Calu3 (cell line): ENCODE results near the gene ARHGAP15. TPM values are rescaled to one million over a fixed set of nuclear protein-coding genes. Genes with fewer than 3 reads are reported as not detected.

Source experiments
- BruUV-seq: library from RNA; stranded (reverse); fragments of 400-500 nt; replicated peaks from 2 replicates; lab custom pipeline; 2021; lab: Mats Ljungman, UMichigan
- CTCF ChIA-PET: fragments of 300-600 bp; sonication (Branson Sonifier 250); formaldehyde crosslinking; loops from one replicate; lab custom pipeline; 2022; ENCODE audit warnings: antibody characterized with exemption; lab: Charles Lee
- DNase-seq: peaks from one replicate; pipeline ENCODE4 v3.0.0; 2022
- H3K27ac Mint-ChIP-seq: one replicate; pipeline ENCODE4 v1.8.0; 2022; ENCODE audit warnings: mixed read lengths; ENCODE audit not compliant: unreplicated experiment
- H3K27me3 Mint-ChIP-seq: one replicate; pipeline ENCODE4 v1.8.0; 2022; ENCODE audit warnings: mixed read lengths; ENCODE audit not compliant: unreplicated experiment
- H3K36me3 Mint-ChIP-seq: one replicate; pipeline ENCODE4 v1.8.0; 2022; ENCODE audit warnings: mild to moderate bottlenecking, moderate library complexity, mixed read lengths; ENCODE audit not compliant: insufficient read depth, unreplicated experiment
- H3K4me1 Mint-ChIP-seq: one replicate; pipeline ENCODE4 v1.8.0; 2022; ENCODE audit warnings: mild to moderate bottlenecking, low read depth, mixed read lengths; ENCODE audit not compliant: unreplicated experiment
- H3K4me3 Mint-ChIP-seq: one replicate; pipeline ENCODE4 v1.8.0; 2022; ENCODE audit warnings: mild to moderate bottlenecking, low read depth, moderate library complexity, mixed read lengths; ENCODE audit not compliant: unreplicated experiment
- H3K9me3 Mint-ChIP-seq: one replicate; pipeline ENCODE4 v1.8.0; 2022; ENCODE audit warnings: low read depth, mixed read lengths; ENCODE audit not compliant: unreplicated experiment
- CTCF ChIP-seq: fragments of 200-600 bp; IDR thresholded peaks from one replicate; pipeline ENCODE4 v1.8.0; 2022; ENCODE audit warnings: antibody characterized with exemption; ENCODE audit not compliant: unreplicated experiment
- intact Hi-C: fragments of 100-400 bp; cut with micrococcal nuclease; formaldehyde crosslinking; loops from one replicate; pipeline ENCODE4 v1.10.0; 2022; ENCODE audit not compliant: unreplicated experiment
- total RNA-seq: library from RNA; stranded (reverse); gene quantifications from 2 replicates; pipeline ENCODE4 v1.2.3, GENCODE V29; 2022

The ARHGAP15 gene
- total RNA-seq, 1 experiment from 2014 or later = not detected

DNA sequence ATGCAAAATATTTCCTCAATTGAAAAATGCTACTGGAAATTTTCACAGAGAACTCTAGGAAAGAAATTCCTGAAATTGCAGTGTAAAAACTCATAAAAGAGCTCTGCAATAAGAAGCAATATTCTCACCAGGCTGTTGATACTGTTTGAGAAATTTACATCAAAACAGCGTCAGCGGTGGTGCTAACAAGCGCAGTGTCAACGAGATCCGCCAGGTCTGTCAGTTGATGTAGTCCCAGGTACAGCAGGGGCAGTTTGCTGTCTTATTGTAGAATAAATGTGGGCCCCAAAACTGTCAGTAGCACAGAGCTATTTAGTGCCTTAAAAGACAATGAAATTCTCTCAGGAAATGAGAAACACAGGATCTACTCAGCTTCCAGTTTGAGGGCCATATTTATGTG lies 611.2 kb downstream of the ARHGAP15 start:
- CTCF ChIA-PET = no interaction called here
- Mint-ChIP-seq H3K9me3 (no peaks in the 10 kb centered on the region), H3K27me3 (no peaks in the 10 kb centered on the region), H3K36me3 (no peaks in the 10 kb centered on the region), H3K4me3 (no peak overlapping the region), H3K4me1 (peaks cover 9% of the 10 kb centered on the region), H3K27ac (no peak overlapping the region)
- BruUV-seq = no TSS peak
- TF ChIP-seq CTCF = no peak
- intact Hi-C loops = no loop called here
- no peak for DNase-seq

- no peak overlapping the region for H3K27ac Mint-ChIP-seq
- no peaks in the 10 kb centered on the region for H3K27me3 Mint-ChIP-seq
- H3K4me1 Mint-ChIP-seq = peaks cover 9% of the 10 kb centered on the region
- no TSS peak for BruUV-seq
- intact Hi-C loops = no loop called here
- H3K36me3 Mint-ChIP-seq = no peaks in the 10 kb centered on the region
- H3K4me3 Mint-ChIP-seq = no peak overlapping the region
- H3K9me3 Mint-ChIP-seq = no peaks in the 10 kb centered on the region
- TF ChIP-seq CTCF = no peak
- DNase-seq = no peak
- CTCF ChIA-PET = no interaction called here
Measured at GRCh38 chr2:143741205-143741604, 612.0 kb downstream of the ARHGAP15 start.

- TF ChIP-seq CTCF = no peak
- no peak for DNase-seq
- Mint-ChIP-seq H3K36me3 (no peaks in the 10 kb centered on the region), H3K4me3 (no peak overlapping the region), H3K27ac (no peak overlapping the region), H3K4me1 (peaks cover 9% of the 10 kb centered on the region), H3K9me3 (no peaks in the 10 kb centered on the region), H3K27me3 (no peaks in the 10 kb centered on the region)
- CTCF ChIA-PET = no interaction called here
- BruUV-seq = no TSS peak
- intact Hi-C loops = no loop called here
Measured at GRCh38 chr2:143742581-143742980, 613.4 kb downstream of the ARHGAP15 start.

DNA sequence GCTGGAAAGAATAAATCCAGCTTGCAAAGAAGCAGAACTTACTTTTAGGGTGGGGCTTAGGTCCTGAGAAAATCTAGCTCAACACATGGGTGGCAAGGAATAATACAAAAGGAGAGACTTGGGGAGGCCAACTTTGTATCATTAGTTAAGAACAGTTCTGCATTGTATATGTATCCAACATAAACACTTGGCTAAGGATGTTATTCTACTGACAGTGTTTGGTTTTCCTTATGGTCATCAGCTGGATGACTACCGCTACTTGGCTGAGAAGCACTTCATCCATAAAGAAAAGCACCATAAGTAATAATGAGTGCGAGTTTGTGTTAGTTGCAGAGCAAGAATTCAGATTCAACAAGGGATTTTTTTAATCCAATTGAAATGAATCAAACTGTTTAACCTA lies 614.9 kb downstream of the ARHGAP15 start:
- no peak for DNase-seq
- intact Hi-C loops = no loop called here
- no peaks in the 10 kb centered on the region for H3K36me3 Mint-ChIP-seq
- BruUV-seq = no TSS peak
- no peak for TF ChIP-seq CTCF
- no peak overlapping the region for H3K27ac Mint-ChIP-seq
- H3K4me3 Mint-ChIP-seq = no peak overlapping the region
- peaks cover 9% of the 10 kb centered on the region for H3K4me1 Mint-ChIP-seq
- no peaks in the 10 kb centered on the region for H3K27me3 Mint-ChIP-seq
- CTCF ChIA-PET = no interaction called here
- H3K9me3 Mint-ChIP-seq = no peaks in the 10 kb centered on the region
